Measurements from ENCODE around the gene BPIFB1.

DNA sequence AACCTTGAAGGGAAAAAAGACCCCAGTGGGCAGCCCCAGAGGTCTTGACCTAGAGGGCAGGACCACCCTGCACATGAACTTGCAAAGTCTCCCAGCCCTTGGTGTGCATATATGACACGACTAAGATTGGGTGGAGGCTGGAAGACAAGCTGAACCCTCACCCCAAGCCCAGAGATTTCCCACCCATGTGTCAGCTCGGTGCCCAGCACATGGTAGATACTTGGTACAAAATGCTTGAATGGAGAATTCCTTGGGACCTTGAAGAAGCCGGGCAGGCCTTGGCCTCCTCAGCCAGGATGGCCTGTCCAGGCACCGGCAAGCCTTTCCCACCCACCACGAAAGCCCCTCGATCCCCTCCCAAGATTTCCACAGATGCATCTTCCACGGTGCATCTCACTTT, 50.6 kb downstream of the BPIFB1 start:
- no peak for TF ChIP-seq POLR2A (IDR thresholded peaks at IDR 0.05)
- TF ChIP-seq, protein P1, sequence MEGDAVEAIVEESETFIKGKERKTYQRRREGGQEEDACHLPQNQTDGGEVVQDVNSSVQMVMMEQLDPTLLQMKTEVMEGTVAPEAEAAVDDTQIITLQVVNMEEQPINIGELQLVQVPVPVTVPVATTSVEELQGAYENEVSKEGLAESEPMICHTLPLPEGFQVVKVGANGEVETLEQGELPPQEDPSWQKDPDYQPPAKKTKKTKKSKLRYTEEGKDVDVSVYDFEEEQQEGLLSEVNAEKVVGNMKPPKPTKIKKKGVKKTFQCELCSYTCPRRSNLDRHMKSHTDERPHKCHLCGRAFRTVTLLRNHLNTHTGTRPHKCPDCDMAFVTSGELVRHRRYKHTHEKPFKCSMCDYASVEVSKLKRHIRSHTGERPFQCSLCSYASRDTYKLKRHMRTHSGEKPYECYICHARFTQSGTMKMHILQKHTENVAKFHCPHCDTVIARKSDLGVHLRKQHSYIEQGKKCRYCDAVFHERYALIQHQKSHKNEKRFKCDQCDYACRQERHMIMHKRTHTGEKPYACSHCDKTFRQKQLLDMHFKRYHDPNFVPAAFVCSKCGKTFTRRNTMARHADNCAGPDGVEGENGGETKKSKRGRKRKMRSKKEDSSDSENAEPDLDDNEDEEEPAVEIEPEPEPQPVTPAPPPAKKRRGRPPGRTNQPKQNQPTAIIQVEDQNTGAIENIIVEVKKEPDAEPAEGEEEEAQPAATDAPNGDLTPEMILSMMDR (IDR thresholded peaks at IDR 0.05) = no peak
